Heart right ventricle (tissue), 16 donors: Measurements from ENCODE around the gene PRRT3. TPM values are rescaled to one million over a fixed set of nuclear protein-coding genes. Genes with fewer than 3 reads are reported as not detected.

Source experiments
- ATAC-seq, 8 donors: fragments of 200-7000 bp; cut with Tn5 transposase; one replicate each; pipeline ENCODE4 v1.9.1; 2020; ENCODE audit warnings: mild to moderate bottlenecking in 8 of 8, moderate library complexity in 8 of 8, moderate number of reproducible peaks in 1 of 8
- DNase-seq, 2 donors: peaks; one replicate each; pipeline ENCODE4 v3.0.0-alpha.2; 2020
- H3K27ac ChIP-seq, 10 donors: fragments of 200-600 bp; sonication (generic) in 2 of 10; one replicate each; pipeline versions ENCODE4 v1.5.0 to v1.8.0; 2020 to 2022; ENCODE audit warnings: mild to moderate bottlenecking in 3 of 10
- H3K27me3 ChIP-seq, 7 donors: fragments of 200-600 bp; one replicate each; pipeline ENCODE4 v1.8.0; 2021 to 2022; ENCODE audit warnings: mild to moderate bottlenecking in 2 of 7
- H3K36me3 ChIP-seq, 9 donors: fragments of 200-600 bp; sonication (generic) in 1 of 9; one replicate each; pipeline versions ENCODE4 v1.5.0 to v1.8.0; 2020 to 2022; ENCODE audit warnings: mild to moderate bottlenecking in 2 of 9
- H3K4me1 ChIP-seq, 9 donors: fragments of 200-600 bp; sonication (generic) in 1 of 9; one replicate each; pipeline versions ENCODE4 v1.5.0 to v1.8.0; 2020 to 2022; ENCODE audit warnings: mild to moderate bottlenecking in 4 of 9
- H3K4me3 ChIP-seq, 10 donors: fragments of 200-600 bp; sonication (generic) in 2 of 10; one replicate each; pipeline versions ENCODE4 v1.5.0 to v1.8.0; 2020 to 2022; ENCODE audit warnings: mild to moderate bottlenecking in 7 of 10, moderate library complexity in 2 of 10
- H3K9me3 ChIP-seq, 11 donors: fragments of 200-600 bp in 10 of 11; sonication (generic) in 2 of 11; one replicate each; pipeline versions ENCODE4 v1.5.0 to v1.8.0; 2013 to 2022; ENCODE audit warnings: mild to moderate bottlenecking in 2 of 11, control low read depth in 1 of 11, moderate library complexity in 1 of 11
- CTCF ChIP-seq, 9 donors: fragments of 200-600 bp; sonication (generic) in 2 of 9; IDR thresholded peaks; one replicate each; pipeline versions ENCODE4 v1.5.0 to v1.8.0; 2021 to 2022; ENCODE audit warnings: antibody characterized with exemption in 9 of 9, mild to moderate bottlenecking in 5 of 9, moderate library complexity in 1 of 9
- WGBS, 2 donors: extraction: QIAGEN DNeasy Blood & Tissue Kit; methylation state at CpG; one replicate each; pipeline ENCODE4 v1.1.7; 2013; ENCODE audit warnings: inconsistent platforms in 1 of 2; 5-methylcytosine and 5-hydroxymethylcytosine counted together
- intact Hi-C, 10 donors: fragments of 100-400 bp; cut with DNase I; formaldehyde crosslinking; loops; one replicate each; pipeline versions ENCODE4 v1.11.1 to v1.14.2; 2022
- polyA plus RNA-seq, 2 donors: library from polyadenylated mRNA; stranded (reverse); fragments of 200-250 nt; gene quantifications; one replicate each; pipeline ENCODE4 v1.2.3, GENCODE V29; 2013
- total RNA-seq, 10 donors: library from RNA; stranded (reverse); fragmentation: NEBNext Ultra II Directional in 3 of 10; extraction: Animal tissue kit (Norgen Biotek cat#: 25700) in 3 of 10; gene quantifications; one replicate each; pipeline versions ENCODE4 v1.2.1 to v1.2.4, GENCODE V29; 2021 to 2023
- donor health status: Arrhythmogenic right ventricular cardiomyopathy.
- donor health status: ischemic (EF 13 %, LVEDD 7.1; RV severe dilation, severe dysfunction).
- donor health status: healthy with polysubstance abuse.
- donor health status: DM: no; HTN: yes; CAD: no.
- donor health status: DM: no; HTN: no; CAD: no.
- donor health status: ischemic (EF 25% LVEDD 6.9; RV normal size, moderate dysfunction).
- donor health status: ischemic (EF 25% LVEDD 5.7; RV mildly dilated, moderate dysfunction).
- donor health status: healthy.
- donor health status: DM: yes; HTN: yes; CAD: no.
- donor health status: Ischemic cardiomyopathy.
- donor health status: ischemic (EF 35%, LVEDD 5.7; RV mildly dilated, moderate dysfunction).
- donor health status: nonischemic (EF 11% LVEDD 7.7; RV severe dilation, severe dysfunction).
- donor health status: DM: yes; HTN: yes; CAD: no.
- donor health status: PGD.
- donor health status: ischemic (EF 29% LVEDD 5.4; RV normal size, mild dysfunction).
- donor health status: nonischemic (EF 23%, LVEDD 6.1; RV moderate dilation, normal function).

Gene PRRT3
- total and polyA plus RNA-seq, 12 donors = 0.45 to 2.0 (median 1.2) TPM

DNA sequence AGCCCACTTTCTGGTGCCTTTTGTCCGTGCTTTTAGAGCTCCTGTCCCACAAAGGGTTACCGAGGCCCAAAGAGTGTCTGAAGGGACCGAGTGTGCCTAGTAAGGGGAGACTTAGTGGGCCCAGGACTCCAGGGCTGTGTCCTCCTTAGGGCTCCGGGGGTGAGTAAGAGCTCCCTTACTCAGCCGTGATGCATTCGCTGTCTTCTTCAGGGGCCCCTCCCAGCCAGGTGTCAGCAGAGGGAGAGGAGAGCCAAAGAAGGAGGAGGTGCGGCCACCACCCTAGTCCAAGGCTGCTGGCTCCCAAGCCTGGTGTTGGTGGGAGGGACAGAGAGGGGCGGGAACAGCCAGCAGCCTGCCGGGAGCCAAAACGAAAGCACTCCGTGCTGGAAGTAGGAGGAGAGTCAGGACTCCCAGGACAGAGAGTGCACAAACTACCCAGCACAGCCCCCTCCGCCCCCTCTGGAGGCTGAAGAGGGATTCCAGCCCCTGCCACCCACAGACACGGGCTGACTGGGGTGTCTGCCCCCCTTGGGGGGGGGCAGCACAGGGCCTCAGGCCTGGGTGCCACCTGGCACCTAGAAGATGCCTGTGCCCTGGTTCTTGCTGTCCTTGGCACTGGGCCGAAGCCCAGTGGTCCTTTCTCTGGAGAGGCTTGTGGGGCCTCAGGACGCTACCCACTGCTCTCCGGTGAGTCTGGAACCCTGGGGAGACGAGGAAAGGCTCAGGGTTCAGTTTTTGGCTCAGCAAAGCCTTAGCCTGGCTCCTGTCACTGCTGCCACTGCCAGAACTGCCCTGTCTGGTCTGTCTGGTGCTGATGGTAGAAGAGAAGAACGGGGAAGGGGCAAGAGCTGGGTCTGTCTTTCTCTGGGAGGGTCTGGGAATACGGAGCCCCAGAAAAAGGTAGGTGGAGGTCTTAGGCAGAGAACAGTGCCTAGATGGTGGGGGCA is 35.2 kb downstream of the PRRT3 start, which contains the start of gene IL17RC:
TSS of gene IL17RC (plus strand) at position 365 of the 947 bp plus-strand sequence. CDS start at position 583, 218 bp downstream.
- intact Hi-C loops = loop anchor here in 3 of 10 donors (5.0 to 10.0 kb wide), 4 partner anchors 55 to 75 kb away; partner anchors contain the start of gene RPUSD3 (in 2 of the 3)
- Histone ChIP-seq H3K36me3 (peaks cover 0 to 27% (median 0%) of the 10 kb centered on the region in 9 donors), H3K4me3 (peak within 1 kb of the TSS; percentile 51 to 79 (median 65)), H3K27me3 (no peaks in the 10 kb centered on the region), H3K27ac (peak within 1 kb of the TSS; percentile 84 to 97 (median 88)), H3K4me1 (peaks cover 11 to 42% (median 30%) of the 10 kb centered on the region in 9 donors), H3K9me3 (no peaks in the 10 kb centered on the region)
- DNase-seq (peak; percentile 83 to 89), ATAC-seq (peak; percentile 88 to 96 (median 93))
- TF ChIP-seq CTCF (IDR thresholded peaks at IDR 0.05) = no peak
- 5 to 7% methylated on average over 19 of the region's 19 CpGs for WGBS, 2 donors

DNA sequence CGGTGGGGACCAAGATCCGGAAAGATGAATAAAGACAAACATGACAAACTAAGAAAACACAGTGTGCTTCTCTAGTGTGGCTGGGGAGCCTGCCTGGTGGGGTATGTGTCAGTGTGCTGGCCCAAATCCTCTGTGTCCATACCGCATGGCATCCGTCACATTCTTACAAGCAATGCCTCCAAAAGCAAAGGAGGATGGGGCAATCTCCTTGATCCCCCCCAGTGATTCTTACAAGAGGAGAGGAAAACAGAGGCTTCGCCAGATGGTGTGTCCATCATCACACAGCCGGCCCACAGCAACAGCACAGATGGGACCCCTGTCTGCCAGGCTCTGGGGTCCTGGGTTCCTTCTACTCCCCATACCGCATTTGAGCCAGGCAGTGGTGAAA is 35.9 kb downstream of the PRRT3 start:
- H3K9me3 ChIP-seq = no peaks in the 10 kb centered on the region

DNA sequence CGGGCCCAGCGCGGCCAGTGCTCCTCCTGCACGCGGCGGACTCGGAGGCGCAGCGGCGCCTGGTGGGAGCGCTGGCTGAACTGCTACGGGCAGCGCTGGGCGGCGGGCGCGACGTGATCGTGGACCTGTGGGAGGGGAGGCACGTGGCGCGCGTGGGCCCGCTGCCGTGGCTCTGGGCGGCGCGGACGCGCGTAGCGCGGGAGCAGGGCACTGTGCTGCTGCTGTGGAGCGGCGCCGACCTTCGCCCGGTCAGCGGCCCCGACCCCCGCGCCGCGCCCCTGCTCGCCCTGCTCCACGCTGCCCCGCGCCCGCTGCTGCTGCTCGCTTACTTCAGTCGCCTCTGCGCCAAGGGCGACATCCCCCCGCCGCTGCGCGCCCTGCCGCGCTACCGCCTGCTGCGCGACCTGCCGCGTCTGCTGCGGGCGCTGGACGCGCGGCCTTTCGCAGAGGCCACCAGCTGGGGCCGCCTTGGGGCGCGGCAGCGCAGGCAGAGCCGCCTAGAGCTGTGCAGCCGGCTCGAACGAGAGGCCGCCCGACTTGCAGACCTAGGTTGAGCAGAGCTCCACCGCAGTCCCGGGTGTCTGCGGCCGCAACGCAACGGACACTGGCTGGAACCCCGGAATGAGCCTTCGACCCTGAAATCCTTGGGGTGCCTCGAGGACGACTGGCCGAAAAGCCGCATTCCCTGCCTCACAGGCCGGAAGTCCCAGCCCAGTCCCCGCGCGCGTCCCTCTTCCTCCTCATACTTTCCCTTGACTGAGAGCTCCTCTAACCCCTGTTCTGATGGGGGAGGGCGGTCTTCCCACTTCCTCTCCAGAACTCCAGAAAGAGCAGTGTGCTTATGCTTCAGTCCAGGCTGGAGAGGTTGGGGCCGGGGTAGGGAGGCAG is 36.7 kb downstream of the PRRT3 start:
- peaks cover 11 to 42% (median 30%) of the 10 kb centered on the region in 9 donors for H3K4me1 ChIP-seq
- peak; percentile 77 to 78 for DNase-seq
- WGBS, 2 donors = 1% methylated on average over 75 to 99 of the region's 99 CpGs
- ATAC-seq = peak; percentile 51 to 77 (median 68)
- peak overlapping the region; percentile 51 to 79 (median 65) for H3K4me3 ChIP-seq
- H3K9me3 ChIP-seq = no peaks in the 10 kb centered on the region
- H3K27ac ChIP-seq = peak overlapping the region; percentile 70 to 97 (median 88)
- no peaks in the 10 kb centered on the region for H3K27me3 ChIP-seq
- H3K36me3 ChIP-seq = peaks cover 0 to 16% (median 0%) of the 10 kb centered on the region in 9 donors
- peak in 7 of 9 donors; percentile 19 to 65 (median 45) for TF ChIP-seq CTCF (IDR thresholded peaks at IDR 0.05)
- intact Hi-C loops = loop anchor here in 3 of 10 donors (5.0 to 10.0 kb wide), 4 partner anchors 53 to 73 kb away; partner anchors contain the start of gene RPUSD3 (in 2 of the 3)

More for the DNA sequence above, 35.9 kb downstream of the PRRT3 start:
- peaks cover 0 to 24% (median 0%) of the 10 kb centered on the region in 9 donors for H3K36me3 ChIP-seq
- 43 to 46% methylated on average over 7 of the region's 7 CpGs for WGBS, 2 donors
- intact Hi-C loops = loop anchor here in 3 of 10 donors (5.0 to 10.0 kb wide), 4 partner anchors 54 to 74 kb away; partner anchors contain the start of gene RPUSD3 (in 2 of the 3)
- TF ChIP-seq CTCF (IDR thresholded peaks at IDR 0.05) = no peak
- peak overlapping the region; percentile 70 to 97 (median 88) for H3K27ac ChIP-seq
- H3K4me3 ChIP-seq = peak overlapping the region; percentile 50 to 79 (median 65)
- peaks cover 11 to 42% (median 30%) of the 10 kb centered on the region in 9 donors for H3K4me1 ChIP-seq
- DNase-seq (no peak), ATAC-seq (peak in 3 of 8 donors; percentile 2 to 11 (median 4))
- H3K27me3 ChIP-seq = no peaks in the 10 kb centered on the region
